Endothelial cell of umbilical vein (primary cell): ENCODE results near the gene SLC43A1.

Experiments used
- CTCF ChIP-seq, 2 donors: IDR thresholded peaks; 1 replicate in 1 of 2; 2 replicates in 1 of 2; pipeline ENCODE4 v1.5.1; 2011; ENCODE audit warnings: low read length in 2 of 2, mild to moderate bottlenecking in 2 of 2, moderate library complexity in 2 of 2, control low read depth in 1 of 2, inconsistent platforms in 1 of 2, low read depth in 1 of 2; ENCODE audit not compliant: insufficient read depth in 1 of 2; ENCODE audit errors: extremely low read depth in 1 of 2
- EZH2 ChIP-seq: IDR thresholded peaks from 2 replicates; pipeline ENCODE4 v1.6.1; 2012; ENCODE audit warnings: borderline replicate concordance, low read depth, mild to moderate bottlenecking, moderate library complexity, low read length, inconsistent platforms; ENCODE audit not compliant: severe bottlenecking
- FOS ChIP-seq: IDR thresholded peaks from 2 replicates; pipeline ENCODE4 v1.6.1; 2011; ENCODE audit warnings: mild to moderate bottlenecking, low read length, moderate library complexity, borderline replicate concordance; ENCODE audit not compliant: insufficient read depth
- GATA2 ChIP-seq: IDR thresholded peaks from 2 replicates; pipeline ENCODE4 v1.7.0; 2011; ENCODE audit warnings: low read depth, mild to moderate bottlenecking, moderate library complexity, mixed read lengths, low read length; ENCODE audit not compliant: insufficient read length, insufficient read depth
- JUN ChIP-seq: IDR thresholded peaks from 2 replicates; pipeline ENCODE4 v1.6.1; 2011; ENCODE audit warnings: borderline replicate concordance, low read depth; ENCODE audit not compliant: insufficient read length, insufficient read depth
- MAX ChIP-seq: IDR thresholded peaks from 2 replicates; pipeline ENCODE4 v1.6.1; 2011; ENCODE audit not compliant: insufficient read depth, insufficient read length
- POLR2A ChIP-seq: IDR thresholded peaks from 2 replicates; pipeline ENCODE4 v1.6.1; 2012; ENCODE audit warnings: low read depth, mild to moderate bottlenecking, control low read depth, low read length
- POLR2AphosphoS5 ChIP-seq: IDR thresholded peaks from 2 replicates; pipeline ENCODE4 v1.6.1; 2012; ENCODE audit warnings: low read depth, mild to moderate bottlenecking, control low read depth, low read length, moderate library complexity; ENCODE audit not compliant: insufficient read depth

GRCh38 chr11:57467508-57468157 lies 47.9 kb downstream of the SLC43A1 start:
- no peak for TF ChIP-seq CTCF (IDR thresholded peaks at IDR 0.05; ENCODE audit: extremely low read depth in 1 of 2, insufficient read depth in 1 of 2, low read depth in 1 of 2, low read length in 2 of 2)
- no peak for TF ChIP-seq EZH2
- no peak for TF ChIP-seq POLR2AphosphoS5
- no peak for TF ChIP-seq GATA2
- TF ChIP-seq FOS: no peak
- TF ChIP-seq MAX: no peak
- no peak for TF ChIP-seq JUN
- no peak for TF ChIP-seq POLR2A
